Measurements from ENCODE around the gene TMEM143. TPM values are rescaled to one million over a fixed set of nuclear protein-coding genes. Genes with fewer than 3 reads are reported as not detected.

TMEM143 gene
- total RNA-seq, 2 experiments from 2014 or later: 17.1 to 17.9 TPM

DNA sequence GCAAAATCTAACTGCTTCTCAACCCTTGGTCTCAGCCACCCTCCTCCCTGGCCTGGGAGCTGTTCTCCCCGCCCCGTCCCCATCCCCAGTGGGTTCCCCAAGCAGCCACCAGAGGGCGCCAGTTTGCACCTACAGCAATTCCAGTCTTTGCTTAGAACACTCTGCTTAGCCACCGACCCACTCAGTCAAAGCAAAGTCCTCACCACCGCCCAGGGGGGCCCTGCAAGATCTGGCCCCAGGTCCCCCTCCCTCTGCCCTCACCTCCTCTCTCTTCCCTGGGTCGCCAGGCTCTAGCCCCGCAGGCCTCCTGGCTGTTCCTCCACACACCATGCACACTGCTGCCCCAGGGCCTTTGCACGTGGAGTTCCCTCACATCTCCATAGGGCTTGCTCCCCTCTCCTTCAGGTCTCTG, 12.4 kb downstream of the TMEM143 start:
- POLR2A ChIA-PET: interaction anchor here (1.0 kb wide), 1 partner anchor 40 kb away, joined by 3 read pairs; the partner anchor contains the start of gene KDELR1
- Mint-ChIP-seq H3K4me1 (ENCODE audit: low read depth) (peaks cover 4% of the 10 kb centered on the region), H3K9me3 (no peaks in the 10 kb centered on the region), H3K27ac (no peak overlapping the region), H3K27me3 (no peaks in the 10 kb centered on the region), H3K36me3 (peaks cover 3% of the 10 kb centered on the region), H3K4me3 (no peak overlapping the region)
- intact Hi-C loops (cut with micrococcal nuclease): no loop called here
- peak; percentile 89 for DNase-seq
- CTCF ChIA-PET: interaction anchor here (0.6 to 2.3 kb wide), 13 partner anchors 9 to 257 kb away, joined by 3 to 19 read pairs (median 4); partner anchors contain the start of genes KDELR1, SYNGR4 and TMEM143

GRCh38 chr19:48350856-48351255, 12.9 kb downstream of the TMEM143 start:
- Mint-ChIP-seq H3K27ac (no peak overlapping the region), H3K36me3 (peaks cover 3% of the 10 kb centered on the region), H3K4me3 (no peak overlapping the region), H3K9me3 (no peaks in the 10 kb centered on the region), H3K27me3 (no peaks in the 10 kb centered on the region), H3K4me1 (ENCODE audit: low read depth) (peaks cover 4% of the 10 kb centered on the region)
- ChIA-PET POLR2A (interaction anchor here (1.0 kb wide), 1 partner anchor 41 kb away, joined by 3 read pairs; the partner anchor contains the start of gene KDELR1), CTCF (interaction anchor here (0.5 to 2.3 kb wide), 14 partner anchors 9 to 257 kb away, joined by 3 to 19 read pairs (median 4); partner anchors contain the start of genes KDELR1, SYNGR4 and TMEM143)
- no peak for DNase-seq
- intact Hi-C loops (cut with micrococcal nuclease): no loop called here

GRCh38 chr19:48348737-48349136, 15.0 kb downstream of the TMEM143 start:
- no peak for DNase-seq
- ChIA-PET POLR2A (no interaction called here), CTCF (no interaction called here)
- Mint-ChIP-seq H3K4me3 (no peak overlapping the region), H3K36me3 (peaks cover 3% of the 10 kb centered on the region), H3K4me1 (ENCODE audit: low read depth) (peaks cover 4% of the 10 kb centered on the region), H3K27me3 (no peaks in the 10 kb centered on the region), H3K27ac (no peak overlapping the region), H3K9me3 (no peaks in the 10 kb centered on the region)
- intact Hi-C loops (cut with micrococcal nuclease): no loop called here

DNA sequence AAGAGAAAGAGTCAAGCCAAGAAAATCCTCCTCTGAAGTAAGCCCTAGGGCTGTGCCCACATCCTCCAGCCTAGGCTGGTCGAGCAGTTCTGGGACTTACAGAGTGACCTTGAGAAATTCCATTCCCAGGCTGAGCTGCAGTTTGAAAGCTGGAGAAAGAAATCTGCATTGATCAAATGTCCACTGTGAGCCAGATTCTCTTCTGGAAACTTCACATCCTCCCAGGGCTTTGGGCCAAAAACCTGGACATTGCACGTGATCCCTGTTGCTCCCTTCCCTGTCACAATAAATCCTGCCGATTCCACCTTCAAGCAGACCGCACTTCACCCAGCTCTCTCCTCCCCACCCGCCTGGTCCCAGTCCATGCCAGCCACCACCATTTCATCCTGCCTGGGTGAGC, 15.7 kb downstream of the TMEM143 start:
- Mint-ChIP-seq H3K27ac (no peak overlapping the region), H3K36me3 (peaks cover 3% of the 10 kb centered on the region), H3K27me3 (no peaks in the 10 kb centered on the region), H3K9me3 (no peaks in the 10 kb centered on the region), H3K4me3 (no peak overlapping the region), H3K4me1 (ENCODE audit: low read depth) (peaks cover 4% of the 10 kb centered on the region)
- DNase-seq: no peak
- POLR2A ChIA-PET: no interaction called here
- CTCF ChIA-PET: interaction anchor here (0.7 to 1.0 kb wide), 3 partner anchors 8 to 43 kb away, joined by 3 to 4 read pairs (median 3); partner anchors contain the start of gene KDELR1
- intact Hi-C loops (cut with micrococcal nuclease): no loop called here

DNA sequence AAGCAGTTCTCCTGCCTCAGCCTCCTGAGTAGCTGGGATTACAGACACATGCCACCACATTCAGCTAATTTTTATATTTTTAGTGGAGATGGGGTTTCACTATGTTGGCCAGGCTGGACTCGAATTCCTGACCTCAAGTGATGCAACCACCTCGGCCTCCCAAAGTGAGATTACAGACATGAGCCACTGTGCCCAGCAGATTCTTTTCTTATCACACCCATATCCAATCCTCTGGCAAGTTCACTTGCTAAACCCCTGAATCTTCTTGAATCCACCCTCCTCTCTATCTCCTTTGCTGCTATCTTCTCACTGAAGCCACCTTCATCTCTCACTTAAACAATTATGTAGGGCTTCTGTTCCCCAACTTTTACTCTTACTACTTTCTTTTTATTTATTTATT, 17.5 kb downstream of the TMEM143 start:
- POLR2A ChIA-PET: no interaction called here
- Mint-ChIP-seq H3K4me1 (ENCODE audit: low read depth) (peaks cover 2% of the 10 kb centered on the region), H3K27me3 (no peaks in the 10 kb centered on the region), H3K36me3 (peaks cover 3% of the 10 kb centered on the region), H3K9me3 (no peaks in the 10 kb centered on the region), H3K27ac (no peak overlapping the region), H3K4me3 (no peak overlapping the region)
- intact Hi-C loops (cut with micrococcal nuclease): no loop called here
- CTCF ChIA-PET: interaction anchor here (1.3 to 1.8 kb wide), 2 partner anchors 12 to 45 kb away, joined by 4 read pairs; partner anchors contain the start of gene KDELR1
- DNase-seq: no peak

GRCh38 chr19:48344892-48345291, 18.8 kb downstream of the TMEM143 start:
- no peaks in the 10 kb centered on the region for H3K9me3 Mint-ChIP-seq
- no peak overlapping the region for H3K4me3 Mint-ChIP-seq
- intact Hi-C loops (cut with micrococcal nuclease): no loop called here
- ChIA-PET CTCF (interaction anchor here (1.5 to 1.8 kb wide), 2 partner anchors 11 kb away, joined by 3 to 4 read pairs; no protein-coding TSS in a partner anchor), POLR2A (no interaction called here)
- DNase-seq: no peak
- H3K36me3 Mint-ChIP-seq: peaks cover 3% of the 10 kb centered on the region
- no peaks in the 10 kb centered on the region for H3K4me1 Mint-ChIP-seq (ENCODE audit: low read depth)
- H3K27me3 Mint-ChIP-seq: no peaks in the 10 kb centered on the region
- no peak overlapping the region for H3K27ac Mint-ChIP-seq

- Mint-ChIP-seq H3K4me3 (no peak overlapping the region), H3K27ac (no peak overlapping the region), H3K4me1 (ENCODE audit: low read depth) (no peaks in the 10 kb centered on the region), H3K9me3 (no peaks in the 10 kb centered on the region), H3K27me3 (no peaks in the 10 kb centered on the region), H3K36me3 (no peaks in the 10 kb centered on the region)
- ChIA-PET CTCF (interaction anchor here (1.5 kb wide), 1 partner anchor 9 kb away, joined by 3 read pairs; no protein-coding TSS in a partner anchor), POLR2A (no interaction called here)
- intact Hi-C loops (cut with micrococcal nuclease): no loop called here
- DNase-seq: no peak
These were observed 20.7 kb downstream of the TMEM143 start for GRCh38 chr19:48342841-48343540.

- no peaks in the 10 kb centered on the region for H3K36me3 Mint-ChIP-seq
- intact Hi-C loops (cut with micrococcal nuclease): no loop called here
- DNase-seq: no peak
- no peak overlapping the region for H3K27ac Mint-ChIP-seq
- H3K4me3 Mint-ChIP-seq: no peak overlapping the region
- no peaks in the 10 kb centered on the region for H3K9me3 Mint-ChIP-seq
- H3K4me1 Mint-ChIP-seq (ENCODE audit: low read depth): no peaks in the 10 kb centered on the region
- ChIA-PET CTCF (no interaction called here), POLR2A (no interaction called here)
- H3K27me3 Mint-ChIP-seq: no peaks in the 10 kb centered on the region
These were observed 21.4 kb downstream of the TMEM143 start for GRCh38 chr19:48342414-48342738.

- ChIA-PET CTCF (interaction anchor here (0.6 to 14.1 kb wide), 5 partner anchors 9 to 343 kb away, joined by 3 to 354 read pairs (median 5); partner anchors contain the start of gene EMP3), POLR2A (no interaction called here)
- no peaks in the 10 kb centered on the region for H3K9me3 Mint-ChIP-seq
- H3K27ac Mint-ChIP-seq: no peak overlapping the region
- intact Hi-C loops (cut with micrococcal nuclease): no loop called here
- H3K36me3 Mint-ChIP-seq: no peaks in the 10 kb centered on the region
- no peaks in the 10 kb centered on the region for H3K4me1 Mint-ChIP-seq (ENCODE audit: low read depth)
- no peak for DNase-seq
- H3K27me3 Mint-ChIP-seq: no peaks in the 10 kb centered on the region
- no peak overlapping the region for H3K4me3 Mint-ChIP-seq
These were observed 22.0 kb downstream of the TMEM143 start for GRCh38 chr19:48341515-48342413.

GRCh38 chr19:48340995-48341394, 22.7 kb downstream of the TMEM143 start:
- H3K4me1 Mint-ChIP-seq (ENCODE audit: low read depth): no peaks in the 10 kb centered on the region
- intact Hi-C loops (cut with micrococcal nuclease): no loop called here
- ChIA-PET POLR2A (no interaction called here), CTCF (interaction anchor here (0.6 to 14.1 kb wide), 5 partner anchors 10 to 342 kb away, joined by 3 to 354 read pairs (median 5); partner anchors contain the start of gene EMP3)
- H3K9me3 Mint-ChIP-seq: no peaks in the 10 kb centered on the region
- no peak overlapping the region for H3K4me3 Mint-ChIP-seq
- H3K36me3 Mint-ChIP-seq: no peaks in the 10 kb centered on the region
- no peak overlapping the region for H3K27ac Mint-ChIP-seq
- DNase-seq: no peak
- H3K27me3 Mint-ChIP-seq: no peaks in the 10 kb centered on the region

GRCh38 chr19:48338802-48339503, 24.8 kb downstream of the TMEM143 start:
- intact Hi-C loops (cut with micrococcal nuclease): loop anchor here (10.0 kb wide), 1 partner anchor 594 kb away; the partner anchor contains the start of gene NOP53
- H3K27ac Mint-ChIP-seq: no peak overlapping the region
- ChIA-PET CTCF (interaction anchor here (0.6 to 14.1 kb wide), 3 partner anchors 12 to 20 kb away, joined by 3 to 354 read pairs (median 4); partner anchors contain the start of gene EMP3), POLR2A (no interaction called here)
- H3K27me3 Mint-ChIP-seq: no peaks in the 10 kb centered on the region
- H3K4me1 Mint-ChIP-seq (ENCODE audit: low read depth): peaks cover 8% of the 10 kb centered on the region
- no peaks in the 10 kb centered on the region for H3K36me3 Mint-ChIP-seq
- DNase-seq: no peak
- H3K4me3 Mint-ChIP-seq: no peak overlapping the region
- H3K9me3 Mint-ChIP-seq: no peaks in the 10 kb centered on the region

Measured in activated CD4-positive, alpha-beta memory T cell treated with anti-CD3 and anti-CD28 coated beads for 36 hours (primary cell).